ENCODE results near the gene LRMDA. TPM values are rescaled to one million over a fixed set of nuclear protein-coding genes. Genes with fewer than 3 reads are reported as not detected.

LRMDA gene
- total RNA-seq, 1 experiment from 2014 or later, result 4.8 TPM

DNA sequence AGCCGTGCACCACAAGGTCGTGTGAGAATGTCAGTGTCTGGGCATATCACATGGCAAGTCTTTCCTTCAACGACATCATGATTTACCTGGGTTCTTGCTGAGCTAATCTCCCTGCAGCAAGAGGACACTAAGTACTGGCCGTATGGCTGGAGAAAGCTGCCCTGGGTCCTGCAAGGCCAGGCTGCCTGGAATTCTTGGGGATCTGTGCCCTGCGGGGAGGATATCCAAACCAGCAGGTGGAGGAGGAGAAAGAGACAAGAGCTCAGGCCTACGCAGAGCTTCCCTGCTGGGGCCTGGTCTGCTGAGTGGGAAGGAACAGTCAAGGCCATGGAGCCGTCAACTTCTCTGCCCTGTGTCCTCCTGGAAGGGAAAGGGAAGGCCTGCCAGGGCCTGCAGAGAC is 552.6 kb downstream of the LRMDA start:
- BruUV-seq (replicated peaks), result no TSS peak
- CTCF ChIA-PET, result no interaction called here
- intact Hi-C loops (cut with micrococcal nuclease), result no loop called here
- ATAC-seq (no peak), DNase-seq (ENCODE audit: low read depth, low spot score) (no peak)
- RAD21 ChIA-PET (ENCODE audit: low non-redundant PET in 1 of 2, low total read pairs in 2 of 2, uncharacterized antibody in 2 of 2, unreplicated experiment in 2 of 2), result no interaction called here
- Histone ChIP-seq H3K9me3 (ENCODE audit: control insufficient read depth in 1 of 2, insufficient read depth in 1 of 2, low read depth in 1 of 2, low read length in 2 of 2) (no peaks in the 10 kb centered on the region), H3K27me3 (ENCODE audit: insufficient read depth, low read length) (no peaks in the 10 kb centered on the region), H4K20me1 (ENCODE audit: insufficient read depth) (no peaks in the 10 kb centered on the region), H3K9ac (ENCODE audit: low read length) (no peak overlapping the region), H3K4me3 (replicated peaks in 1 of 2; ENCODE audit: low read depth in 1 of 2, low read length in 2 of 2) (no peak overlapping the region), H3K9me2 (ENCODE audit: insufficient read depth) (no peaks in the 10 kb centered on the region), H3K79me2 (ENCODE audit: insufficient read depth, low read length) (no peaks in the 10 kb centered on the region), H3K4me1 (ENCODE audit: control insufficient read depth in 1 of 2, insufficient read depth in 2 of 2, low read length in 2 of 2) (peaks cover 0 to 9% of the 10 kb centered on the region in 2 experiments; a peak in 1 of 4 replicates), H2AFZ (ENCODE audit: low read depth, low read length, poor library complexity, severe bottlenecking) (no peak overlapping the region), H3K36me3 (ENCODE audit: control insufficient read depth in 1 of 2, insufficient read depth in 2 of 2, low read length in 2 of 2) (no peaks in the 10 kb centered on the region), H3K4me2 (ENCODE audit: low read length) (no peak overlapping the region), H3K27ac (ENCODE audit: low read depth, low read length) (no peak overlapping the region)
- POLR2A ChIA-PET, result no interaction called here
- TF ChIP-seq ELF1 (IDR thresholded peaks at IDR 0.05; ENCODE audit: borderline replicate concordance, low read depth) (no peak), RAD21 (IDR thresholded peaks at IDR 0.05; ENCODE audit: low read depth) (no peak), ZFX (IDR thresholded peaks at IDR 0.05) (no peak), SRF (IDR thresholded peaks at IDR 0.05; ENCODE audit: low read depth) (no peak), FOSL1 (IDR thresholded peaks at IDR 0.05; ENCODE audit: low read depth) (no peak), ZNF274 (IDR thresholded peaks at IDR 0.05; ENCODE audit: low read depth, low read length) (no peak), TCF7L2 (IDR thresholded peaks at IDR 0.05; ENCODE audit: borderline replicate concordance, extremely low read depth, insufficient read depth, insufficient read length) (no peak), CBX3 (IDR thresholded peaks at IDR 0.05; ENCODE audit: low read depth) (no peak), SIN3A (IDR thresholded peaks at IDR 0.05; ENCODE audit: low read depth) (no peak), SP1 (IDR thresholded peaks at IDR 0.05; ENCODE audit: low read depth) (no peak)
- TF ChIP-seq, protein P1, sequence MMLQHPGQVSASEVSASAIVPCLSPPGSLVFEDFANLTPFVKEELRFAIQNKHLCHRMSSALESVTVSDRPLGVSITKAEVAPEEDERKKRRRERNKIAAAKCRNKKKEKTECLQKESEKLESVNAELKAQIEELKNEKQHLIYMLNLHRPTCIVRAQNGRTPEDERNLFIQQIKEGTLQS (IDR thresholded peaks at IDR 0.05), result no peak
- TF ChIP-seq, protein P2, sequence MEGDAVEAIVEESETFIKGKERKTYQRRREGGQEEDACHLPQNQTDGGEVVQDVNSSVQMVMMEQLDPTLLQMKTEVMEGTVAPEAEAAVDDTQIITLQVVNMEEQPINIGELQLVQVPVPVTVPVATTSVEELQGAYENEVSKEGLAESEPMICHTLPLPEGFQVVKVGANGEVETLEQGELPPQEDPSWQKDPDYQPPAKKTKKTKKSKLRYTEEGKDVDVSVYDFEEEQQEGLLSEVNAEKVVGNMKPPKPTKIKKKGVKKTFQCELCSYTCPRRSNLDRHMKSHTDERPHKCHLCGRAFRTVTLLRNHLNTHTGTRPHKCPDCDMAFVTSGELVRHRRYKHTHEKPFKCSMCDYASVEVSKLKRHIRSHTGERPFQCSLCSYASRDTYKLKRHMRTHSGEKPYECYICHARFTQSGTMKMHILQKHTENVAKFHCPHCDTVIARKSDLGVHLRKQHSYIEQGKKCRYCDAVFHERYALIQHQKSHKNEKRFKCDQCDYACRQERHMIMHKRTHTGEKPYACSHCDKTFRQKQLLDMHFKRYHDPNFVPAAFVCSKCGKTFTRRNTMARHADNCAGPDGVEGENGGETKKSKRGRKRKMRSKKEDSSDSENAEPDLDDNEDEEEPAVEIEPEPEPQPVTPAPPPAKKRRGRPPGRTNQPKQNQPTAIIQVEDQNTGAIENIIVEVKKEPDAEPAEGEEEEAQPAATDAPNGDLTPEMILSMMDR (IDR thresholded peaks at IDR 0.05 in 2 of 3, conservative IDR thresholded peaks at IDR 0.05 in 1 of 3; ENCODE audit: borderline replicate concordance in 1 of 3, insufficient read depth in 1 of 3, low read depth in 2 of 3, low read length in 2 of 3), result no peak

Data from HCT116 (cell line).